Esophagus squamous epithelium (tissue), 5 donors: ENCODE data around the gene IGDCC3. TPM values are rescaled to one million over a fixed set of nuclear protein-coding genes. Genes with fewer than 3 reads are reported as not detected.
A peak's percentile ranks its signal among the peaks of the same experiment; 100 is the strongest.

Experiments
- DNase-seq: peaks from one replicate; lab custom pipeline; 2025; lab: John Stamatoyannopoulos, UW
- H3K27ac ChIP-seq, 4 donors: fragments of 200-600 bp; sonication (generic); one replicate each; pipeline ENCODE4 v1.5.1; 2016 to 2019; ENCODE audit warnings: mild to moderate bottlenecking in 1 of 4
- H3K27me3 ChIP-seq, 4 donors: fragments of 200-600 bp; sonication (generic); 1 replicate in 3 of 4; 2 replicates in 1 of 4; pipeline versions ENCODE4 v1.5.1 to v1.6.0; 2017 to 2021; ENCODE audit warnings: antibody characterized with exemption in 1 of 4
- H3K36me3 ChIP-seq, 3 donors: fragments of 200-600 bp; sonication (generic); one replicate each; pipeline ENCODE4 v1.5.1; 2016 to 2019
- H3K4me1 ChIP-seq, 3 donors: fragments of 200-600 bp; sonication (generic); one replicate each; pipeline ENCODE4 v1.5.1; 2017 to 2019
- H3K4me3 ChIP-seq, 4 donors: fragments of 200-600 bp; sonication (generic); 1 replicate in 3 of 4; 2 replicates in 1 of 4; pipeline ENCODE4 v1.5.1; 2016 to 2019; ENCODE audit warnings: mild to moderate bottlenecking in 2 of 4, moderate library complexity in 1 of 4
- H3K9me3 ChIP-seq, 3 donors: fragments of 200-600 bp; sonication (generic); one replicate each; pipeline ENCODE4 v1.5.1; 2016 to 2019
- POLR2A ChIP-seq, 4 donors: fragments of 450-650 bp; IDR thresholded peaks; one replicate each; pipeline ENCODE4 v1.6.1; 2017; ENCODE audit warnings: antibody characterized with exemption in 4 of 4, mild to moderate bottlenecking in 4 of 4, moderate library complexity in 3 of 4
- WGBS, 2 donors: methylation state at CpG; one replicate each; pipeline ENCODE4 v1.1.5; 2018; 5-methylcytosine and 5-hydroxymethylcytosine counted together
- intact Hi-C: fragments of 100-400 bp; cut with DNase I; formaldehyde crosslinking; loops from one replicate; pipeline ENCODE4 v1.15.0; 2022
- total RNA-seq, 4 donors: library from RNA; depleted of rRNA; stranded (reverse); fragments of >200 nt; gene quantifications; one replicate each; pipeline ENCODE4 v1.1.0, GENCODE V29; 2016
- TF ChIP-seq, protein P1 (sequence below), 6 experiments: fragments of 450-650 bp in 4 of 6; fragments of 200-600 bp in 2 of 6; sonication (generic) in 2 of 6; IDR thresholded peaks; one replicate each; pipeline ENCODE4 v1.5.1; 2016 to 2019; ENCODE audit warnings: antibody characterized with exemption in 6 of 6, mild to moderate bottlenecking in 4 of 6, moderate library complexity in 4 of 6
- donor health status: DM: yes; HTN: yes; CAD: no.

Gene IGDCC3
- total RNA-seq, 4 donors from 2014 or later = not detected

DNA sequence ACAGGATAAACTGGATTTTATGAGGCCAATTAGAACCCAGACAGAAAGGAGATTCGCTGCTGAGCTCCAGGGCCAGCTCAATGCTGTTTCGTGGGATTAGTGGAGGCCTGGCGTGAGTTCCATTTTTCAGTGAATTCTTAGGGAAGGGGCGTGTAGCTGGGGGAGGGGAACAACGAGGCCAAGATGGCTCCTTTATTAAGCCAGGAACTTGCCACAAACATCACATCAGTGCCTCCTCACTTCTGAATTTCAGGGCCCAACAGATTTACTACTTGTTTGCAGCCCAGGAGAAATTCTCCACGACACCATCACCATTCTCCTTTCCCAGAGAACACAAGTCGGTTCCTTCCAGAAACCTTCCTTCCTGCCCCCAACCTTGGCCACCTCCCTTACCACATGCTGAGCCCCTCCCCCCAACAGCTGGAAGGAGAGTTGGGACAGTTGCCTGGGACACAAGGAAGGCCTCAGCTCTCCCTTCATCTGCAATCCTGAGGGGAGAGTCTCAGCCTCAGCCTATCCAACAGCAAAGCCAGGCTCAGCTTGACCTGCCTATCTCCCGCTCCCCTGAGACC is 39.1 kb upstream of the IGDCC3 start:
- H3K4me1 ChIP-seq = peaks cover 10 to 29% (median 11%) of the 10 kb centered on the region in 3 donors
- WGBS, 2 donors = 42 to 54% methylated on average over 8 of the region's 8 CpGs
- peaks cover 0 to 67% (median 1%) of the 10 kb centered on the region in 4 donors for H3K27me3 ChIP-seq
- TF ChIP-seq, protein P1, sequence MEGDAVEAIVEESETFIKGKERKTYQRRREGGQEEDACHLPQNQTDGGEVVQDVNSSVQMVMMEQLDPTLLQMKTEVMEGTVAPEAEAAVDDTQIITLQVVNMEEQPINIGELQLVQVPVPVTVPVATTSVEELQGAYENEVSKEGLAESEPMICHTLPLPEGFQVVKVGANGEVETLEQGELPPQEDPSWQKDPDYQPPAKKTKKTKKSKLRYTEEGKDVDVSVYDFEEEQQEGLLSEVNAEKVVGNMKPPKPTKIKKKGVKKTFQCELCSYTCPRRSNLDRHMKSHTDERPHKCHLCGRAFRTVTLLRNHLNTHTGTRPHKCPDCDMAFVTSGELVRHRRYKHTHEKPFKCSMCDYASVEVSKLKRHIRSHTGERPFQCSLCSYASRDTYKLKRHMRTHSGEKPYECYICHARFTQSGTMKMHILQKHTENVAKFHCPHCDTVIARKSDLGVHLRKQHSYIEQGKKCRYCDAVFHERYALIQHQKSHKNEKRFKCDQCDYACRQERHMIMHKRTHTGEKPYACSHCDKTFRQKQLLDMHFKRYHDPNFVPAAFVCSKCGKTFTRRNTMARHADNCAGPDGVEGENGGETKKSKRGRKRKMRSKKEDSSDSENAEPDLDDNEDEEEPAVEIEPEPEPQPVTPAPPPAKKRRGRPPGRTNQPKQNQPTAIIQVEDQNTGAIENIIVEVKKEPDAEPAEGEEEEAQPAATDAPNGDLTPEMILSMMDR (IDR thresholded peaks at IDR 0.05) = no peak
- no peak for TF ChIP-seq POLR2A (IDR thresholded peaks at IDR 0.05)
- no peak for DNase-seq
- intact Hi-C loops = no loop called here
- H3K36me3 ChIP-seq = no peaks in the 10 kb centered on the region
- no peak overlapping the region for H3K4me3 ChIP-seq
- H3K9me3 ChIP-seq = no peaks in the 10 kb centered on the region
- peak overlapping the region in 3 of 4 donors; percentile 34 to 70 (median 39) for H3K27ac ChIP-seq

DNA sequence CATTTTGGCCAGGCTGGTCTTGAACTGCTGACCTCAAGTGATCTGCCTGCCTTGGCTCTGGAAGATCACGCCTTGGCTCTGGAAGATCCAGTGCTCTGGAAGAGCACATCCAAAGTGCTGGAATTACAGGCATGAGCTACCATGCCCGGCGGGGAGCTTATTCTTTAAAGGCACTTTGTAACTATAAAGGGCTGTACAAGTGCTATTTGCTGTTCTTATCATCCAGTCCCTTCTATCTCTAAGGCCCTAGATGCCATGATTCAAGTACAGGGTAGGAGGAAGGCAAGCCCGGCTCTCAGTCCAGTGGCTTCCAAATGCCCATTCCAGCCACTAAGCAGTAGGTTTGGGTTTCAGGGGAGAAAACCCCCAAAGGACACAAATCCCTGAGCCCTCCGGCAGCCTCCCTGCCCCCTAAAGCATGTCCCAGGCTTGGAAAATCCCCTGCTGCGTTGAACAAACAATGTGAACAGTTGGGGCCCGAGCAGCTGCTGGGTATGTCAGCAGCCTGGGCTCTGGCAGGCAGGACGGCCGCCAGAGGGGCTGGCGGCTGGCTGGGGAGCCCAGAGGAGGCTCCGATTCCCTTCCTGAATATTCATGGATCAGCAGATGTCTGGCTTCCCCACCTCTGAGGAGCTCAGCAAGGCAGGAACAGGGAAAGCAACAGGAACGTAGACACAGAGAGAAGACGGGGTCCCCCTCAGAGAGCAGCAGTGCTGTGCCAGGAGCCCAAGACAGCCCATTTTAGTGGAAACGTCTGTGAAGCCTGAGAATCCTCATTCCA is 37.2 kb upstream of the IGDCC3 start:
- peaks cover 0 to 62% (median 0%) of the 10 kb centered on the region in 4 donors for H3K27me3 ChIP-seq
- peaks cover 0 to 12% (median 0%) of the 10 kb centered on the region in 3 donors for H3K4me1 ChIP-seq
- peak overlapping the region in 3 of 4 donors; percentile 25 to 68 (median 32) for H3K27ac ChIP-seq
- 58 to 62% methylated on average over 7 to 11 of the region's 14 CpGs for WGBS, 2 donors
- no peak for DNase-seq
- no peaks in the 10 kb centered on the region for H3K36me3 ChIP-seq
- no peak for TF ChIP-seq POLR2A (IDR thresholded peaks at IDR 0.05)
- TF ChIP-seq, protein P1 (IDR thresholded peaks at IDR 0.05) = no peak
- no peaks in the 10 kb centered on the region for H3K9me3 ChIP-seq
- no peak overlapping the region for H3K4me3 ChIP-seq
- intact Hi-C loops = no loop called here

DNA sequence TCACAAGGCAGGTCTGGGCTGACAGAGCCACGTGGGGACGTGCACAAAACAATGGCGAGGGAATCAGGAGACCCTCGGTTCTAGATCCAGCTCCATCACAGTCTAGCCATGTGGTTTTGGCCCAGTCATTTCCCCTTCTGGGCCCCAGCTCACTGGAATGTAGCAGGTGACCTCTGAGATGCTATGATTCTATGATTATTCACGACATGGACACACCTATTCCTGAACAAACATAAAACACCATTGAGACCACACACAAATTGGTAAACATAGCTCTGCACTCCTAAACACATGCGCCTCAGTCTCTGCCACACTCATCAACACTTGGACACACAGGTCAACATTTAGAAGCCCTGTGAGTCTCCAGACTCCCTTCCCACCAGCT is 36.0 kb upstream of the IGDCC3 start:
- no peak for DNase-seq
- WGBS, 2 donors = 31 to 82% methylated on average over 2 to 6 of the region's 6 CpGs
- H3K4me1 ChIP-seq = peaks cover 0 to 12% (median 0%) of the 10 kb centered on the region in 3 donors
- H3K9me3 ChIP-seq = no peaks in the 10 kb centered on the region
- H3K27me3 ChIP-seq = peaks cover 0 to 56% (median 0%) of the 10 kb centered on the region in 4 donors
- H3K4me3 ChIP-seq = no peak overlapping the region
- H3K36me3 ChIP-seq = no peaks in the 10 kb centered on the region
- no peak overlapping the region for H3K27ac ChIP-seq
- intact Hi-C loops = no loop called here
- TF ChIP-seq, protein P1 (IDR thresholded peaks at IDR 0.05) = no peak
- no peak for TF ChIP-seq POLR2A (IDR thresholded peaks at IDR 0.05)

DNA sequence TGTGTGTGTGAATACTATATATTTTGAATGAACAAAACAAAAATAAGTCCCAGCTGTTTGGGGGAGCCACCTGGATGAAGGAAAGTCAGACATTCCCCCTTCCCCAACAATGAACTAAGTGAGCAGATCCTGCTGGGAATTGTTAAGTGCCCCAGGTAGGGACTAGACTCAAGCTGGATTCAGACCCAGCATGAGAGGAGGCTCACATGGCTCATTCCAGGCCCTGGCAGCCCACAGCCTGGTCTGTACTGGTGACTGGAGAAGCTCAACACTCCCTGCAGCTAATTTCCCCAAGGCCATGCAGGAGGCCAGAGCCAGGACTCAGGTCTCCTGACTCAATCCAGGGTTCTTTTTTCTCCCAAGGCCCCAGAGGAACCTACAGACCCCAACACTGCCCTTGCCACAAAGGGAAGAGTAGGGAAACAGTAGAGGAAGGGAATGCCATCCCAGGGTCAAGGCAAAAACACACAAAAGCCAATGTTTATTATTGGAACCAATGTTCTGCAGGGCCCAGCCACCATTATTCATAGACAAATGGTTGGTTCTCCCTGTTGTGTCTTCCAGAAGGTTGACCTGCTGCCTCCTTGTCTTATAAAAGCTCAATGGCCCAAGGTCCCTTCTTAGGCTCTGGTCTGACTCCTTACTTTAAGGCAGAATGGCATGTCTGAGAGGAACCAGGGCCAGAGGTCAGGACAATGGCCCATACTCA is 35.4 kb upstream of the IGDCC3 start:
- H3K27me3 ChIP-seq = peaks cover 0 to 51% (median 0%) of the 10 kb centered on the region in 4 donors
- intact Hi-C loops = no loop called here
- H3K9me3 ChIP-seq = no peaks in the 10 kb centered on the region
- no peak overlapping the region for H3K27ac ChIP-seq
- peaks cover 0 to 12% (median 0%) of the 10 kb centered on the region in 3 donors for H3K4me1 ChIP-seq
- no peak for DNase-seq
- H3K36me3 ChIP-seq = no peaks in the 10 kb centered on the region
- no peak overlapping the region for H3K4me3 ChIP-seq
- TF ChIP-seq, protein P1 (IDR thresholded peaks at IDR 0.05) = no peak
- TF ChIP-seq POLR2A (IDR thresholded peaks at IDR 0.05) = no peak
